ENCODE results near the gene SSBP1.

- TF ChIP-seq POLR2A (IDR thresholded peaks at IDR 0.05; ENCODE audit: low read depth, low read length) (no peak), EZH2 (IDR thresholded peaks at IDR 0.05; ENCODE audit: borderline replicate concordance, low read depth, low read length, severe bottlenecking) (no peak), CTCF (IDR thresholded peaks at IDR 0.05; ENCODE audit: extremely low read depth in 1 of 2, insufficient read depth in 1 of 2, low read depth in 1 of 2, low read length in 2 of 2) (no peak), POLR2AphosphoS5 (IDR thresholded peaks at IDR 0.05; ENCODE audit: insufficient read depth, low read depth, low read length) (no peak), JUN (IDR thresholded peaks at IDR 0.05; ENCODE audit: borderline replicate concordance, insufficient read depth, insufficient read length, low read depth) (no peak), GATA2 (IDR thresholded peaks at IDR 0.05; ENCODE audit: insufficient read depth, insufficient read length, low read depth, low read length) (no peak), MAX (IDR thresholded peaks at IDR 0.05; ENCODE audit: insufficient read depth, insufficient read length) (no peak)
Measured at GRCh38 chr7:141693082-141693481, 45.1 kb upstream of the SSBP1 start.

Data from endothelial cell of umbilical vein (primary cell).